Gastrocnemius medialis (tissue), 4 donors: ENCODE measurements around the gene EPB41L4A.

Experiments used
- CTCF ChIP-seq, 5 experiments: fragments of 450-650 bp in 3 of 5; fragments of 200-600 bp in 2 of 5; sonication (generic) in 2 of 5; IDR thresholded peaks in 4 of 5; conservative IDR thresholded peaks in 1 of 5; 1 replicate in 4 of 5; 2 replicates in 1 of 5; pipeline ENCODE4 v1.5.1; 2016 to 2019; ENCODE audit warnings: antibody characterized with exemption in 5 of 5, mild to moderate bottlenecking in 3 of 5, moderate library complexity in 3 of 5
- POLR2A ChIP-seq, 2 donors: fragments of 450-650 bp; IDR thresholded peaks; one replicate each; pipeline ENCODE4 v1.6.1; 2017; ENCODE audit warnings: antibody characterized with exemption in 2 of 2, mild to moderate bottlenecking in 2 of 2, moderate library complexity in 2 of 2

- TF ChIP-seq POLR2A (IDR thresholded peaks at IDR 0.05) (no peak), CTCF (IDR thresholded peaks at IDR 0.05 in 4 of 5, conservative IDR thresholded peaks at IDR 0.05 in 1 of 5) (no peak)
These were observed 173.4 kb downstream of the EPB41L4A start for GRCh38 chr5:112245656-112246055.
